GM23338 (cell line): ENCODE measurements around the gene MAP2K5. TPM values are rescaled to one million over a fixed set of nuclear protein-coding genes. Genes with fewer than 3 reads are reported as not detected.

ENCODE experiments used
- ATAC-seq: fragments of 200-7000 bp; cut with Tn5 transposase; 3 replicates; pipeline ENCODE4 v1.9.1; 2020
- DNase-seq: peaks from one replicate; pipeline ENCODE4 v3.0.0-alpha.2; 2015; ENCODE audit warnings: low spot score
- H2AFZ ChIP-seq: fragments of 200-600 bp; sonication (generic); 2 replicates; pipeline ENCODE4 v1.8.0; 2016; ENCODE audit warnings: antibody characterized with exemption, mild to moderate bottlenecking, moderate library complexity
- H3F3A ChIP-seq: fragments of 200-600 bp; sonication (generic); replicated peaks from 2 replicates; pipeline ENCODE4 v1.8.0; 2017; ENCODE audit warnings: antibody characterized with exemption, mixed run types, low read depth
- H3K27ac ChIP-seq: fragments of 200-600 bp; sonication (generic); 2 replicates; pipeline ENCODE4 v1.6.1; 2016; ENCODE audit warnings: low read depth
- H3K27me3 ChIP-seq: fragments of 200-600 bp; sonication (generic); 2 replicates; pipeline ENCODE4 v1.8.0; 2016; ENCODE audit warnings: mild to moderate bottlenecking, mixed run types, moderate library complexity; ENCODE audit not compliant: insufficient read depth
- H3K36me3 ChIP-seq: fragments of 200-600 bp; sonication (generic); 2 replicates; pipeline ENCODE4 v1.8.0; 2016; ENCODE audit warnings: mild to moderate bottlenecking; ENCODE audit not compliant: insufficient read depth
- H3K4me1 ChIP-seq: fragments of 200-600 bp; sonication (generic); 2 replicates; pipeline ENCODE4 v1.8.0; 2016; ENCODE audit warnings: mild to moderate bottlenecking, moderate library complexity; ENCODE audit not compliant: insufficient read depth
- H3K4me2 ChIP-seq: fragments of 200-600 bp; sonication (generic); 2 replicates; pipeline ENCODE4 v1.7.1; 2017; ENCODE audit warnings: mixed run types
- H3K4me3 ChIP-seq: fragments of 200-600 bp; sonication (generic); 2 replicates; pipeline ENCODE4 v1.6.1; 2016; ENCODE audit warnings: mixed run types
- H3K79me2 ChIP-seq: fragments of 200-600 bp; sonication (generic); replicated peaks from 2 replicates; pipeline ENCODE4 v1.8.0; 2017; ENCODE audit warnings: mild to moderate bottlenecking; ENCODE audit not compliant: insufficient read depth
- H3K9me2 ChIP-seq: fragments of 200-600 bp; sonication (generic); 2 replicates; pipeline ENCODE4 v1.8.0; 2017; ENCODE audit not compliant: insufficient read depth
- H4K20me1 ChIP-seq: fragments of 200-600 bp; sonication (generic); replicated peaks from 2 replicates; pipeline ENCODE4 v1.8.0; 2017; ENCODE audit warnings: mild to moderate bottlenecking; ENCODE audit not compliant: insufficient read depth
- H3K27ac Mint-ChIP-seq: 2 replicates; pipeline ENCODE4 v1.8.0; 2020; ENCODE audit warnings: inconsistent platforms, mild to moderate bottlenecking, moderate library complexity, mixed read lengths
- H3K27me3 Mint-ChIP-seq: 3 replicates; pipeline ENCODE4 v1.8.0; 2022; ENCODE audit warnings: low read depth, mild to moderate bottlenecking, moderate library complexity, mixed read lengths, inconsistent platforms; ENCODE audit not compliant: insufficient read depth, poor library complexity
- H3K36me3 Mint-ChIP-seq: 3 replicates; pipeline ENCODE4 v1.8.0; 2021; ENCODE audit warnings: low read depth, mild to moderate bottlenecking, inconsistent platforms, moderate library complexity, mixed read lengths
- H3K4me1 Mint-ChIP-seq: 3 replicates; pipeline ENCODE4 v1.8.0; 2020; ENCODE audit warnings: mild to moderate bottlenecking, inconsistent platforms, mixed read lengths
- H3K4me3 Mint-ChIP-seq: 3 replicates; pipeline ENCODE4 v1.8.0; 2021; ENCODE audit warnings: moderate library complexity, mild to moderate bottlenecking, inconsistent platforms, mixed read lengths
- H3K9me3 Mint-ChIP-seq: 3 replicates; pipeline ENCODE4 v1.8.0; 2020; ENCODE audit warnings: moderate library complexity, mild to moderate bottlenecking, inconsistent platforms, mixed read lengths
- CTCF ChIP-seq, 2 experiments: fragments of 200-600 bp in 1 of 2; sonication (generic) in 1 of 2; conservative IDR thresholded peaks; 2 replicates each; pipeline versions ENCODE4 v1.5.1 to v1.6.1; 2016 to 2017; ENCODE audit warnings: antibody characterized with exemption in 2 of 2, low read depth in 2 of 2, mild to moderate bottlenecking in 2 of 2, moderate library complexity in 1 of 2
- ETS1 ChIP-seq: IDR thresholded peaks from 2 replicates; pipeline ENCODE4 v1.6.1; 2016; ENCODE audit warnings: antibody characterized with exemption
- EZH2 ChIP-seq: fragments of 200-600 bp; sonication (generic); IDR thresholded peaks from one replicate; pipeline ENCODE4 v1.8.0; 2017; ENCODE audit warnings: antibody characterized with exemption, mild to moderate bottlenecking, low read depth; ENCODE audit not compliant: unreplicated experiment
- EZH2phosphoT487 ChIP-seq: fragments of 200-600 bp; sonication (generic); IDR thresholded peaks from one replicate; pipeline ENCODE4 v1.8.1; 2018; ENCODE audit warnings: antibody characterized with exemption; ENCODE audit not compliant: unreplicated experiment
- NANOG ChIP-seq: IDR thresholded peaks from 2 replicates; pipeline ENCODE4 v1.6.1; 2016; ENCODE audit warnings: antibody characterized with exemption, borderline replicate concordance
- POLR2AphosphoS5 ChIP-seq: IDR thresholded peaks from 2 replicates; pipeline ENCODE4 v1.6.1; 2016; ENCODE audit warnings: antibody characterized with exemption, low read depth
- STAT1 ChIP-seq: IDR thresholded peaks from one replicate; pipeline ENCODE4 v1.6.1; 2016; ENCODE audit warnings: antibody characterized with exemption; ENCODE audit not compliant: unreplicated experiment
- polyA plus RNA-seq: library from polyadenylated mRNA; unstranded; fragments of >200 nt; fragmentation: Nextera tagmentation; extraction: Ambion mirVana; gene quantifications from 2 replicates; pipeline ENCODE4 v1.2.1, GENCODE V29; 2016
- total RNA-seq: library from RNA; depleted of rRNA; stranded (reverse); fragments of >200 nt; shearing (Covaris generic); gene quantifications from 2 replicates; pipeline ENCODE4 v1.2.3, GENCODE V29; 2014

MAP2K5 gene
- total and polyA plus RNA-seq, 2 experiments from 2014 or later: 6.5 to 13.6 TPM

DNA sequence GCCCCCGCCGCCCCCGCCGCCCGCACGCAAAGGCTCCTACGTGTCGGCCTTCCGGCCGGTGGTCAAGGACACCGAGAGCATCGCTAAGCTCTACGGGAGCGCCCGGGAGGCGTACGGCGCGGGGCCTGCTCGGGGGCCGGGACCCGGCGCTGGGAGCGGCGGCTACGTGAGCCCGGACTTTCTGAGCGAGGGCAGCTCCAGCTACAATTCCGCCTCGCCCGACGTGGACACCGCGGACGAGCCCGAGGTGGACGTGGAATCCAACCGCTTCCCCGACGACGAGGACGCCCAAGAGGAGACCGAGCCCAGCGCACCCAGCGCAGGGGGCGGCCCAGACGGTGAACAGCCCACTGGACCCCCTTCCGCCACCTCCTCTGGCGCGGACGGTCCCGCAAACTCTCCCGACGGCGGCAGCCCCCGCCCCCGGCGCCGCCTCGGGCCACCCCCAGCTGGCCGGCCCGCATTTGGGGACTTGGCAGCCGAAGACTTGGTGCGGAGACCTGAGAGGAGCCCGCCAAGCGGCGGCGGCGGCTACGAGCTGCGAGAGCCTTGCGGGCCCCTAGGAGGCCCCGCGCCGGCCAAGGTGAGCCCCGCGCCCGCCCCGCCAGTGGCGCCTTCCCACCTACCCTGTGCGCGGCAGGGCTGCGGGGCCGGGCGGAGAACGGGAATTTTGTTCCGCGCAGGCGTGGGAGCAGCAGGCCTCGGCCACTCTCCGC is 285.2 kb downstream of the MAP2K5 start:
- H3K9me3 Mint-ChIP-seq: peaks cover 14% of the 10 kb centered on the region; the same call in 2 of the 3 replicates
- peaks cover 86% of the 10 kb centered on the region for H3K27me3 Mint-ChIP-seq
- ATAC-seq (peak; percentile 6), DNase-seq (peak; percentile 65)
- Histone ChIP-seq H3K27me3 (peaks cover 100% of the 10 kb centered on the region), H2AFZ (peak overlapping the region; percentile 66), H3F3A (peaks cover 27% of the 10 kb centered on the region), H3K4me1 (peaks cover 47% of the 10 kb centered on the region), H3K9me2 (no peaks in the 10 kb centered on the region), H3K27ac (no peak overlapping the region), H4K20me1 (peaks cover 8% of the 10 kb centered on the region), H3K79me2 (no peaks in the 10 kb centered on the region), H3K36me3 (no peaks in the 10 kb centered on the region), H3K4me3 (peak overlapping the region; percentile 53), H3K4me2 (peak overlapping the region; percentile 77)
- peaks cover 42% of the 10 kb centered on the region for H3K4me1 Mint-ChIP-seq
- H3K4me3 Mint-ChIP-seq: no peak overlapping the region; the same call in 2 of the 3 replicates
- H3K27ac Mint-ChIP-seq: no peak overlapping the region
- peaks cover 6% of the 10 kb centered on the region; the same call in 1 of the 3 replicates for H3K36me3 Mint-ChIP-seq
- peak; percentile 68 for TF ChIP-seq EZH2phosphoT487
- TF ChIP-seq ETS1: no peak
- TF ChIP-seq EZH2: peak; percentile 97

- Histone ChIP-seq H3K27ac (no peak overlapping the region), H3K27me3 (peaks cover 100% of the 10 kb centered on the region), H2AFZ (peak overlapping the region; percentile 66), H3K9me2 (no peaks in the 10 kb centered on the region), H3K4me3 (peak overlapping the region; percentile 53), H4K20me1 (peaks cover 8% of the 10 kb centered on the region), H3K79me2 (no peaks in the 10 kb centered on the region), H3K4me1 (peaks cover 52% of the 10 kb centered on the region), H3F3A (peaks cover 33% of the 10 kb centered on the region), H3K36me3 (no peaks in the 10 kb centered on the region), H3K4me2 (peak overlapping the region; percentile 77)
- Mint-ChIP-seq H3K27ac (no peak overlapping the region), H3K4me3 (peak overlapping the region; percentile 66), H3K4me1 (peaks cover 48% of the 10 kb centered on the region), H3K27me3 (peaks cover 90% of the 10 kb centered on the region), H3K36me3 (peaks cover 6% of the 10 kb centered on the region; the same call in 1 of the 3 replicates), H3K9me3 (peaks cover 14% of the 10 kb centered on the region; the same call in 2 of the 3 replicates)
- TF ChIP-seq POLR2AphosphoS5 (no peak), EZH2 (peak; percentile 99), NANOG (no peak), EZH2phosphoT487 (peak; percentile 58)
- DNase-seq (peak; percentile 47), ATAC-seq (no peak)
These were observed 285.9 kb downstream of the MAP2K5 start for GRCh38 chr15:67828278-67828968.

GRCh38 chr15:67828969-67829646 is 286.6 kb downstream of the MAP2K5 start:
- Histone ChIP-seq H3F3A (peaks cover 37% of the 10 kb centered on the region), H3K36me3 (no peaks in the 10 kb centered on the region), H3K9me2 (no peaks in the 10 kb centered on the region), H4K20me1 (peaks cover 8% of the 10 kb centered on the region), H3K4me2 (peak overlapping the region; percentile 77), H2AFZ (no peak overlapping the region), H3K4me3 (peak overlapping the region; percentile 53), H3K27me3 (peaks cover 100% of the 10 kb centered on the region), H3K27ac (no peak overlapping the region), H3K4me1 (peaks cover 52% of the 10 kb centered on the region), H3K79me2 (no peaks in the 10 kb centered on the region)
- no peak overlapping the region for H3K27ac Mint-ChIP-seq
- peaks cover 44% of the 10 kb centered on the region for H3K4me1 Mint-ChIP-seq
- H3K27me3 Mint-ChIP-seq: peaks cover 90% of the 10 kb centered on the region
- peaks cover 8% of the 10 kb centered on the region; the same call in 2 of the 3 replicates for H3K9me3 Mint-ChIP-seq
- peak overlapping the region; percentile 66 for H3K4me3 Mint-ChIP-seq
- ATAC-seq: no peak
- DNase-seq: peak; percentile 39
- H3K36me3 Mint-ChIP-seq: peaks cover 2% of the 10 kb centered on the region; the same call in 1 of the 3 replicates
- no peak for TF ChIP-seq POLR2AphosphoS5
- TF ChIP-seq STAT1: no peak
- TF ChIP-seq CTCF (conservative IDR thresholded peaks at IDR 0.05; ENCODE audit: low read depth in 2 of 2): no peak
